T-cell (primary cell): Measurements from ENCODE around the gene DMXL1. TPM values are rescaled to one million over a fixed set of nuclear protein-coding genes. Genes with fewer than 3 reads are reported as not detected.
"Not testable (repeated sequence)": the region's sequence is repeated elsewhere in the genome, so short reads cannot be mapped to it uniquely, and the experiment has no call there.

Experiments
- ATAC-seq, 4 experiments: fragments of 200-7000 bp in 3 of 4; fragments of 150-1000 bp in 1 of 4; cut with Tn5 transposase; replicated peaks in 1 of 4; 1 replicate in 3 of 4; 2 replicates in 1 of 4; pipeline ENCODE4 v1.10.0; 2021; ENCODE audit warnings: moderate library complexity in 3 of 4, mild to moderate bottlenecking in 2 of 4, moderate number of reproducible peaks in 1 of 4
- CTCF ChIA-PET, 2 donors: fragments of 300-600 bp; sonication (Branson Sonifier 250); formaldehyde crosslinking; loops; one replicate each; lab custom pipeline; 2022; ENCODE audit warnings: antibody characterized with exemption in 2 of 2; lab: Charles Lee
- POLR2A ChIA-PET, 2 donors: fragments of 300-600 bp; sonication (Branson Sonifier 250); formaldehyde crosslinking; loops; one replicate each; lab custom pipeline; 2022; ENCODE audit warnings: antibody characterized with exemption in 2 of 2; lab: Charles Lee
- DNase-seq, 35 experiments: peaks; one replicate each; pipeline versions ENCODE4 v3.0.0 to v3.0.0-alpha.2; 2013 to 2023
- H3K27ac ChIP-seq: one replicate; pipeline ENCODE4 v1.5.1; 2013; ENCODE audit warnings: low read length
- H3K27me3 ChIP-seq, 2 experiments: replicated peaks in 1 of 2; 1 replicate in 1 of 2; 2 replicates in 1 of 2; pipeline versions ENCODE4 v1.6.1 to v1.7.0; 2013; ENCODE audit warnings: low read length in 1 of 2, mixed read lengths in 1 of 2; ENCODE audit not compliant: control insufficient read depth in 2 of 2, insufficient read depth in 2 of 2; ENCODE audit errors: extremely low read depth in 1 of 2
- H3K36me3 ChIP-seq, 2 donors: 1 replicate in 1 of 2; 2 replicates in 1 of 2; pipeline versions ENCODE4 v1.6.1 to v1.7.0; 2013; ENCODE audit warnings: low read length in 1 of 2; ENCODE audit not compliant: control insufficient read depth in 2 of 2, insufficient read depth in 1 of 2; ENCODE audit errors: extremely low read depth in 1 of 2
- H3K4me1 ChIP-seq, 2 experiments: 1 replicate in 1 of 2; 2 replicates in 1 of 2; pipeline versions ENCODE4 v1.6.1 to v1.7.0; 2013; ENCODE audit warnings: low read length in 2 of 2, mixed read lengths in 1 of 2; ENCODE audit not compliant: insufficient read depth in 2 of 2, control insufficient read depth in 1 of 2; ENCODE audit errors: extremely low read depth in 1 of 2
- H3K4me3 ChIP-seq, 2 donors: 1 replicate in 1 of 2; 2 replicates in 1 of 2; pipeline versions ENCODE4 v1.5.1 to v1.7.0; 2013; ENCODE audit warnings: mild to moderate bottlenecking in 2 of 2, low read length in 1 of 2, moderate library complexity in 1 of 2; ENCODE audit not compliant: control insufficient read depth in 1 of 2; ENCODE audit errors: extremely low read depth in 1 of 2
- H3K9me3 ChIP-seq: 2 replicates; pipeline ENCODE4 v1.7.0; 2013
- H3K27ac Mint-ChIP-seq, 2 donors: one replicate each; pipeline ENCODE4 v1.8.0; 2020 to 2021; ENCODE audit warnings: mild to moderate bottlenecking in 2 of 2, mixed read lengths in 2 of 2
- H3K27me3 Mint-ChIP-seq, 2 donors: one replicate each; pipeline ENCODE4 v1.8.0; 2021 to 2022; ENCODE audit warnings: mixed read lengths in 2 of 2
- H3K36me3 Mint-ChIP-seq: one replicate; pipeline ENCODE4 v1.8.0; 2021; ENCODE audit warnings: mixed read lengths
- H3K4me1 Mint-ChIP-seq, 3 donors: one replicate each; pipeline ENCODE4 v1.8.0; 2020 to 2022; ENCODE audit warnings: mixed read lengths in 3 of 3, mild to moderate bottlenecking in 1 of 3
- H3K4me3 Mint-ChIP-seq, 3 donors: one replicate each; pipeline ENCODE4 v1.8.0; 2020 to 2022; ENCODE audit warnings: mild to moderate bottlenecking in 3 of 3, mixed read lengths in 3 of 3, moderate library complexity in 3 of 3
- H3K9me3 Mint-ChIP-seq, 3 donors: one replicate each; pipeline ENCODE4 v1.8.0; 2020 to 2022; ENCODE audit warnings: mixed read lengths in 3 of 3
- WGBS: methylation state at CpG from one replicate; pipeline ENCODE4 v1.1.5; 2013; ENCODE audit warnings: missing lambda C conversion rate; ENCODE audit not compliant: insufficient coverage; 5-methylcytosine and 5-hydroxymethylcytosine counted together
- total RNA-seq, 35 experiments: library from RNA in 6 of 35; stranded (reverse) in 6 of 35; fragments of 120-200 nt in 1 of 35; gene quantifications; one replicate each; pipeline versions ENCODE4 v1.2.1 to v1.2.4 and lab custom pipeline; 2013 to 2026

Gene DMXL1
- total RNA-seq, 5 donors from 2014 or later (not counting 1 experiment from before 2014, with no cell fraction given) = 25.8 to 37.2 (median 28.2) TPM

DNA sequence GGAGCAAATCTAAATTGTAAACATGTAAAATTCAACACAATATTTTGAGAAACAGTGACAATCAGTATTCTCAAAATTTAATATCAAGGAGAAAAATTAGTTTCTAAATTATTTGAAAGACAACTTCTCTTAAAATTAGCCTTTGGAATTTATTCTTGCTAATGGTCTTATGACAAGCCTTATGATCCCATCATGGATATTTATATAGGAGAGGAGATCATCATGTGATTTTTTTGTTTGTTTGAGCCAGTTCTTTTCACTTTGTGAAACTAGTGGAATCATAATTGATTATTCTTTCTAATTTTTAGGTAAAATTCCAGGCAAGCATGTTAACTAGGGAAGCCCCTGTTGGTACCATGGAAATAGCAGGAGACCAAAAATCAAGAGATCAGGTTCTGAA lies 24.7 kb downstream of the DMXL1 start:
- H3K36me3 Mint-ChIP-seq = peaks cover 46% of the 10 kb centered on the region
- no peaks in the 10 kb centered on the region for H3K27me3 Mint-ChIP-seq
- POLR2A ChIA-PET = no interaction called here

DNA sequence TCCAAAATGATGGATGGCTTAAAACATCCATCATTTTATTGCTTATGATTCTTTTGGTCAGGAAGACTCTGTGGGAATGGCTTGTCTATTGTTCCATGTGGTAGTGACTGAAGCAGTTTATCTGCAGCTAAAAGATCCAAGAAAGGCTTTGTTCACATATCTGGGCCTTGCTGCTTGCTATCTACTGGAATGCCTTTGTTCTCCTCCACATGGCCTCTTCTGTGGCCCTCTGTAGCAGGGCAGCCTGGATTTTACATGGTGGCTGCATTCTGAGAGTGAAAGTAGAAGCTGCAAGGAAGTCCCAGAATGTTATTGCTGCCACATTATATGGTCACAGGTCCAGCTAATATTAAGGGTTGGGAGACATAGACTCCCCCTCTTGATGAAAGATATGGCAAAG lies 35.1 kb downstream of the DMXL1 start:
- no peak for DNase-seq
- ChIA-PET CTCF (no interaction called here), POLR2A (no interaction called here)
- Mint-ChIP-seq H3K4me3 (no peak overlapping the region), H3K27me3 (no peaks in the 10 kb centered on the region), H3K4me1 (peaks cover 0 to 4% (median 1%) of the 10 kb centered on the region in 3 donors), H3K9me3 (no peaks in the 10 kb centered on the region), H3K27ac (no peak overlapping the region), H3K36me3 (peaks cover 54% of the 10 kb centered on the region)
- H3K4me1 ChIP-seq = no peaks in the 10 kb centered on the region
- no peak overlapping the region for H3K4me3 ChIP-seq
- H3K36me3 ChIP-seq = peaks cover 0 to 14% of the 10 kb centered on the region in 2 donors
- H3K27ac ChIP-seq = no peak overlapping the region
- H3K27me3 ChIP-seq = no peaks in the 10 kb centered on the region
- no peaks in the 10 kb centered on the region for H3K9me3 ChIP-seq
- no peak for ATAC-seq

More for the DNA sequence above, 24.7 kb downstream of the DMXL1 start:
- no peaks in the 10 kb centered on the region for H3K27me3 ChIP-seq
- H3K4me1 ChIP-seq = no peaks in the 10 kb centered on the region
- ATAC-seq (no peak), DNase-seq (no peak)
- Mint-ChIP-seq H3K4me1 (peaks cover 22 to 24% (median 24%) of the 10 kb centered on the region in 3 donors), H3K9me3 (peaks cover 0 to 5% (median 0%) of the 10 kb centered on the region in 3 donors), H3K27ac (no peak overlapping the region), H3K4me3 (no peak overlapping the region)
- H3K36me3 ChIP-seq = peaks cover 0 to 8% of the 10 kb centered on the region in 2 donors
- H3K27ac ChIP-seq = no peak overlapping the region
- H3K9me3 ChIP-seq = no peaks in the 10 kb centered on the region
- CTCF ChIA-PET = no interaction called here
- H3K4me3 ChIP-seq = no peak overlapping the region

DNA sequence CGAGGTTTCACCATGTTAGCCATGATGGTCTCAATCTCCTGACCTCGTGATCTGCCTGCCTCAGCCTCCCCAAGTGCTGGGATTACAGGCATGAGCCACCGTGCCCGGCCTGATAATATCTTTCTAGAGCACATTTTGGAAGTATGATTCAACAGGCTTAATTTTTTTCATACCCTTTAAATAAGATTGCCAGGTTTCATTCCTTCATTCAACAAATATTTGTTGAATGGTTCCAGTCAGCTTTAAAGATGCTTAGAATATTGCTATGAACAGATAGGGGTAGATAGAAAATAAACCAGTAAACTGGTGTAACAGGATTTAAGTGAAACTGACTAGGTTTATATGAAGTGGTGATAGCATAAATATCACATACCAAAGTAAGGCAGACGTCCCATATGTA lies 41.3 kb downstream of the DMXL1 start:
- Mint-ChIP-seq H3K27ac (no peak overlapping the region), H3K9me3 (no peaks in the 10 kb centered on the region), H3K4me3 (no peak overlapping the region), H3K27me3 (no peaks in the 10 kb centered on the region), H3K36me3 (peaks cover 43% of the 10 kb centered on the region), H3K4me1 (no peaks in the 10 kb centered on the region)
- WGBS = 100% methylated on average over 3 of the region's 5 CpGs
- ATAC-seq (no peak), DNase-seq (no peak)
- H3K9me3 ChIP-seq = no peaks in the 10 kb centered on the region
- H3K4me1 ChIP-seq = no peaks in the 10 kb centered on the region
- H3K27me3 ChIP-seq = no peaks in the 10 kb centered on the region
- ChIA-PET CTCF (interaction anchor here in 1 of 2 donors (0.6 kb wide), 1 partner anchor 283 kb away, joined by 6 read pairs; no protein-coding TSS in a partner anchor), POLR2A (no interaction called here)
- H3K27ac ChIP-seq = no peak overlapping the region
- peaks cover 0 to 22% of the 10 kb centered on the region in 2 donors for H3K36me3 ChIP-seq
- no peak overlapping the region for H3K4me3 ChIP-seq

DNA sequence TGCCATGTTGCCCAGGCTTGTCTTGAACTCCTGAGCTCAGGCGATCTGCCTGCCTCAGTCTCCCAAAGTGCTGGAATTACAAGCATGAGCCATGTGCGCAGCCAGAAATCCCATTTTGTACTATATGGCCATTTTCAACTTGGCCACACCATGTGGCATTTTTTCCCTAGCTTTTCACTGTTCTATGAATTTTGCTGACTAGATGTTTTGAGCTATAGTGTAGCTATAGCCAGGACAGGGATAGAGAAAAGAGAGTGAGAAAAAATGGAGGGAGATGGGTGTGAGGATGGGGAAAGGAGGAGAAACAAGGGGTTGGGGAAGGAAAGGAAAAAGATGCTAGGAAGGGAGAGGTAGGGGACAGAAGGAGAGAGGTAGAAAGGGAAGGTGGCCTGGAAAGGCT lies 46.4 kb downstream of the DMXL1 start:
- Mint-ChIP-seq H3K36me3 (peaks cover 50% of the 10 kb centered on the region), H3K4me1 (no peaks in the 10 kb centered on the region), H3K4me3 (no peak overlapping the region), H3K27me3 (no peaks in the 10 kb centered on the region), H3K27ac (no peak overlapping the region), H3K9me3 (no peaks in the 10 kb centered on the region)
- POLR2A ChIA-PET = no interaction called here
- DNase-seq (no peak), ATAC-seq (no peak)
- Histone ChIP-seq H3K27me3 (no peaks in the 10 kb centered on the region), H3K36me3 (peaks cover 0 to 22% of the 10 kb centered on the region in 2 donors), H3K9me3 (no peaks in the 10 kb centered on the region), H3K4me1 (no peaks in the 10 kb centered on the region), H3K27ac (no peak overlapping the region), H3K4me3 (no peak overlapping the region)
- CTCF ChIA-PET = no interaction called here
- WGBS = no CpG with 5 or more reads among the region's 2 CpGs

DNA sequence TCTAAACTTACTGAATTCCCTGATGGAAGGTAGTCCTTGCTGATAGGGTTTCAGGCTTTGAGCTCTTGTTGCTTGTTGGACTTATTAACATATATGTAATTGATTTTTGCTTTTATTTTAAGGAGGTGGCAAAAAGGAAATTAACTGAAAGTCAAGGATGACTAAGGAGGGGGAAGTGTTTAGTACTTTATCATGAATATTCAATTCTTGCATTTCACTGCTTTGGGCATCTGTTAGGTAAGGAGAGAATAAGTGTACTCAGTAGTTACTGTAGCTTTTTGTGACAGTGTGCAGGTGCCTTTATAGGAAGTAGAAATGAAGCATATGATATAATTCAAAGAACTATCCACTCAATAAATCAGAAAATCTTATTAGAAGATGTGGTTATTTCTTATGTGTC lies 47.1 kb downstream of the DMXL1 start:
- Mint-ChIP-seq H3K9me3 (no peaks in the 10 kb centered on the region), H3K27ac (no peak overlapping the region), H3K4me3 (no peak overlapping the region), H3K27me3 (no peaks in the 10 kb centered on the region), H3K4me1 (no peaks in the 10 kb centered on the region), H3K36me3 (peaks cover 48% of the 10 kb centered on the region)
- ATAC-seq (no peak), DNase-seq (no peak)
- no peak overlapping the region for H3K27ac ChIP-seq
- H3K27me3 ChIP-seq = no peaks in the 10 kb centered on the region
- no peaks in the 10 kb centered on the region for H3K4me1 ChIP-seq
- peaks cover 0 to 22% of the 10 kb centered on the region in 2 donors for H3K36me3 ChIP-seq
- no peak overlapping the region for H3K4me3 ChIP-seq
- POLR2A ChIA-PET = no interaction called here
- H3K9me3 ChIP-seq = no peaks in the 10 kb centered on the region
- CTCF ChIA-PET = no interaction called here

DNA sequence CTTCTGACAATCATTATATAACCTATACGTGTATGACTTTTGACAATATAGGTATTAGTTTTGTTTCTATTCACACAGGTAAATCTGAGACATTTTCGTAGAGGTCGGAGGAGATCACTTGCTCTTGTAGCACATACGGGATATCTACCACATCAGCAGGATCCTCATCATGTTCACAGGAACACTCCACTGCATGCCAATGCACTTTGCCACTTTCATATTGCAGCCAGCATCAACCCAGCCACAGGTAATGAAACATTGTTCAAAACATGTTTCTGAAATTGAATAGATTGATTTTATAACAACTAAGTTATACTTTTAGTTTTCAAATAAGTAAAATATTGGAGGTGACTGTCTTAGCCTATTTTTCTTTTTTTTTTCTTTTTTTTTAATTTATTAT lies 50.0 kb downstream of the DMXL1 start:
- Histone ChIP-seq H3K36me3 (peaks cover 4 to 20% of the 10 kb centered on the region in 2 donors), H3K9me3 (no peaks in the 10 kb centered on the region), H3K27ac (no peak overlapping the region), H3K27me3 (no peaks in the 10 kb centered on the region), H3K4me1 (no peaks in the 10 kb centered on the region), H3K4me3 (no peak overlapping the region)
- no peaks in the 10 kb centered on the region for H3K9me3 Mint-ChIP-seq
- no peak for DNase-seq
- WGBS = 100% methylated on average over 3 of the region's 4 CpGs
- H3K4me1 Mint-ChIP-seq = no peaks in the 10 kb centered on the region
- ATAC-seq = no peak
- H3K27ac Mint-ChIP-seq = no peak overlapping the region
- H3K36me3 Mint-ChIP-seq = peaks cover 45% of the 10 kb centered on the region
- CTCF ChIA-PET = no interaction called here
- POLR2A ChIA-PET = no interaction called here
- H3K4me3 Mint-ChIP-seq = no peak overlapping the region
- H3K27me3 Mint-ChIP-seq = no peaks in the 10 kb centered on the region

DNA sequence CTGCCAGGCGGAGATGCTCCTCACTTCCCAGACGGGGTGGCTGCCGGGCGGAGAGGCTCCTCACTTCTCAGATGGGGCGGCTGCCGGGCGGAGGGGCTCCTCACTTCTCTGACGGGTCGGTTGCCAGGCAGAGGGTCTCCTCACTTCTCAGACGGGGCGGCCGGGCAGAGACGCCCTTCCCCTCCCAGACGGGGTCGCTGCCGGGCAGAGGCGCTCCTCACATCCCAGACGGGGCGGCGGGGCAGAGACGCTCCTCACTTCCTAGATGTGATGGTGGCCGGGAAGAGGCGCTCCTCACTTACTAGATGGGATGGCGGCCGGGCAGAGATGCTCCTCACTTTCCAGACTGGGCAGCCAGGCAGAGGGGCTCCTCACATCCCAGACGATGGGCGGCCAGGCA lies 51.6 kb downstream of the DMXL1 start:
- DNase-seq, H3K4me3 Mint-ChIP-seq, H3K4me3 ChIP-seq, H3K27me3 Mint-ChIP-seq, H3K9me3 ChIP-seq, H3K9me3 Mint-ChIP-seq, CTCF ChIA-PET, POLR2A ChIA-PET, H3K4me1 ChIP-seq, H3K27ac ChIP-seq, ATAC-seq, H3K27ac Mint-ChIP-seq, H3K27me3 ChIP-seq, H3K4me1 Mint-ChIP-seq: not testable (repeated sequence)
- peaks cover 4 to 10% of the 10 kb centered on the region in 2 donors for H3K36me3 ChIP-seq
- peaks cover 31% of the 10 kb centered on the region for H3K36me3 Mint-ChIP-seq
- WGBS = 81% methylated on average over 10 of the region's 27 CpGs
